Measurements from ENCODE around the gene LRMDA.

Gene LRMDA

GRCh38 chr10:75857269-75857846, 425.9 kb downstream of the LRMDA start:
- no peak for DNase-seq

GRCh38 chr10:75857896-75858295, 426.5 kb downstream of the LRMDA start:
- DNase-seq: no peak

GRCh38 chr10:75858339-75858738, 426.9 kb downstream of the LRMDA start:
- DNase-seq: no peak

GRCh38 chr10:75859141-75859540, 427.7 kb downstream of the LRMDA start:
- no peak for DNase-seq

GRCh38 chr10:75860009-75860408, 428.6 kb downstream of the LRMDA start:
- DNase-seq: no peak

GRCh38 chr10:75861582-75861981, 430.2 kb downstream of the LRMDA start:
- DNase-seq: no peak

- DNase-seq: no peak
Measured at GRCh38 chr10:75862935-75863334, 431.5 kb downstream of the LRMDA start.

GRCh38 chr10:75864717-75865116, 433.3 kb downstream of the LRMDA start:
- DNase-seq: no peak

GRCh38 chr10:75865413-75866299, 434.2 kb downstream of the LRMDA start:
- no peak for DNase-seq

GRCh38 chr10:75866300-75866625, 434.8 kb downstream of the LRMDA start:
- DNase-seq: no peak

GRCh38 chr10:75866731-75867130, 435.3 kb downstream of the LRMDA start:
- no peak for DNase-seq

- no peak for DNase-seq
Measured at GRCh38 chr10:75868574-75868973, 437.1 kb downstream of the LRMDA start.

GRCh38 chr10:75870039-75870645, 438.7 kb downstream of the LRMDA start:
- DNase-seq: no peak

GRCh38 chr10:75875740-75876139, 444.3 kb downstream of the LRMDA start:
- DNase-seq: no peak

GRCh38 chr10:75876710-75877109, 445.3 kb downstream of the LRMDA start:
- no peak for DNase-seq

GRCh38 chr10:75877877-75878276, 446.5 kb downstream of the LRMDA start:
- no peak for DNase-seq

- no peak for DNase-seq
Measured at GRCh38 chr10:75878586-75878985, 447.2 kb downstream of the LRMDA start.

GRCh38 chr10:75880031-75880775, 448.8 kb downstream of the LRMDA start:
- DNase-seq: no peak

GRCh38 chr10:75883081-75884072, 452.0 kb downstream of the LRMDA start:
- no peak for DNase-seq

- no peak for DNase-seq
Measured at GRCh38 chr10:75884808-75885207, 453.4 kb downstream of the LRMDA start.

- no peak for DNase-seq
Measured at GRCh38 chr10:75887369-75887768, 455.9 kb downstream of the LRMDA start.

- DNase-seq: no peak
Measured at GRCh38 chr10:75887992-75888680, 456.7 kb downstream of the LRMDA start.

Measured in NCI-H1048 (cell line).